ENCODE measurements around the gene AZIN2.

AZIN2 gene

GRCh38 chr1:33157131-33157530 lies 76.2 kb downstream of the AZIN2 start:
- DNase-seq = no peak

GRCh38 chr1:33158366-33158765 lies 77.4 kb downstream of the AZIN2 start:
- no peak for DNase-seq

GRCh38 chr1:33159577-33159976 lies 78.6 kb downstream of the AZIN2 start:
- no peak for DNase-seq

- DNase-seq = no peak
Measured at GRCh38 chr1:33161061-33161681, 80.2 kb downstream of the AZIN2 start.

GRCh38 chr1:33162141-33162540 lies 81.2 kb downstream of the AZIN2 start:
- DNase-seq = no peak

GRCh38 chr1:33163621-33164519 lies 82.9 kb downstream of the AZIN2 start:
- DNase-seq = no peak

GRCh38 chr1:33165209-33165608 lies 84.3 kb downstream of the AZIN2 start:
- no peak for DNase-seq

- DNase-seq = no peak
Measured at GRCh38 chr1:33165809-33166208, 84.9 kb downstream of the AZIN2 start.

GRCh38 chr1:33167650-33168447 lies 86.9 kb downstream of the AZIN2 start:
- DNase-seq = no peak

GRCh38 chr1:33168556-33169289 lies 87.8 kb downstream of the AZIN2 start:
- DNase-seq = no peak

- DNase-seq = no peak
Measured at GRCh38 chr1:33169290-33170055, 88.5 kb downstream of the AZIN2 start.

All from GF-D8 (cell line).